SJSA1 (cell line): ENCODE measurements around the gene RNF187. TPM values are rescaled to one million over a fixed set of nuclear protein-coding genes. Genes with fewer than 3 reads are reported as not detected.

Source experiments
- DNase-seq, 2 experiments: peaks; one replicate each; pipeline ENCODE4 v3.0.0-alpha.2; 2015 to 2020; ENCODE audit warnings: low spot score in 2 of 2, low read depth in 1 of 2
- H3K27ac ChIP-seq: fragments of 250-450 bp; sonication (Bioruptor Pico); 2 replicates; pipeline ENCODE4 v1.5.1; 2020; ENCODE audit warnings: mild to moderate bottlenecking, moderate library complexity
- H3K27me3 ChIP-seq: fragments of 250-450 bp; sonication (Bioruptor Pico); replicated peaks from 2 replicates; pipeline ENCODE4 v1.5.1; 2020; ENCODE audit warnings: mild to moderate bottlenecking, moderate library complexity
- H3K36me3 ChIP-seq: fragments of 250-450 bp; sonication (Bioruptor Pico); 2 replicates; pipeline ENCODE4 v1.5.1; 2020; ENCODE audit warnings: mild to moderate bottlenecking
- H3K4me1 ChIP-seq: fragments of 250-450 bp; sonication (Bioruptor Pico); replicated peaks from 2 replicates; pipeline ENCODE4 v1.6.1; 2021; ENCODE audit warnings: mild to moderate bottlenecking
- H3K4me3 ChIP-seq: fragments of 250-450 bp; sonication (Bioruptor Pico); 2 replicates; pipeline ENCODE4 v1.5.1; 2020; ENCODE audit warnings: mild to moderate bottlenecking
- H3K9me3 ChIP-seq: fragments of 250-450 bp; sonication (Bioruptor Pico); replicated peaks from 2 replicates; pipeline ENCODE4 v1.5.1; 2020; ENCODE audit warnings: mild to moderate bottlenecking
- total RNA-seq: library from RNA; depleted of rRNA; stranded (reverse); fragments of >200 nt; shearing (Covaris generic); gene quantifications from 2 replicates; pipeline ENCODE4 v1.2.3, GENCODE V29; 2014

RNF187 gene
- total RNA-seq, 1 experiment from 2014 or later, result 36.4 TPM

DNA sequence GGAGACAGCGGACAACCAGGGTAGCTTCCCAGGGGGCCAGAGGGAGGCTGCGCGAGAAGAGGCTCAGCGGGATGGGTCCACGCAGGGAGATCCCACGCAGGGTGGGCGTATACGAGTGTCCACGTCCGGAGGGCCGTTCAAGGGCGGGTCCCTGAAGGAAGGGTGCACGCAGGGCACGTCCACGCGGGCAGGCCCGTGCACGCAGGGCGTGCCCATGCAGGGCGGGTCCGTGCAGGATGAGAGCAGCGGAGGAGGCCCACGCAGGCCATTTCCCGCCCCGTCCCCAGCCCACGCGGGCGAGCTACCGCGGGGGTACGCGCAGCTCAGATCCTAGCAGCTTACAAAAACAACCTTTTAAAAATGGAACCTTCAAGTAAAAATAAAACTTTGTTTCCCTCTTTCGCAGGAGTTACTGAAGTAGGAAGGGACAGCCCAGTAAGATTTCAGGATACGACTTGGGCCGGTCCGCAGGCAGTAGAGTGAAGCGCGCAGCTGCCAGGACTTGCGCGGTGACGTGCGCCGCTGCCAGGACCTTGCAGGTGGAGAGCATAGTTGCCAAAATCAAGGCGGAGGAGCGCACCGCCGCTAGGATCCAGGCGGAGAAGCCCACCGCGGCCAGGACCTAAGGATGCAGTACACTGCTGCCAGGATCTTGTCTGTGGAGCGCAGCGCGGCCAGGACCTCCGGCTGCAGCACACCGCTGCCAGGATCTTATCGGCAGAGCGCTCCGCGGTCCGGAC lies 416 bp upstream of the RNF187 start:
- Histone ChIP-seq H3K27ac (peak overlapping the region; percentile 96), H3K27me3 (no peaks in the 10 kb centered on the region), H3K4me3 (peak overlapping the region; percentile 99), H3K9me3 (no peaks in the 10 kb centered on the region), H3K4me1 (peaks cover 27% of the 10 kb centered on the region), H3K36me3 (peaks cover 26% of the 10 kb centered on the region)
- DNase-seq, result peak; percentile 81 to 94

GRCh38 chr1:228488125-228488817 lies 1.1 kb downstream of the RNF187 start:
- Histone ChIP-seq H3K27ac (no peak overlapping the region), H3K27me3 (no peaks in the 10 kb centered on the region), H3K36me3 (peaks cover 34% of the 10 kb centered on the region), H3K4me3 (peak overlapping the region; percentile 99), H3K9me3 (no peaks in the 10 kb centered on the region), H3K4me1 (peaks cover 27% of the 10 kb centered on the region)
- DNase-seq, result no peak

GRCh38 chr1:228488818-228489674 lies 1.9 kb downstream of the RNF187 start:
- H3K9me3 ChIP-seq, result no peaks in the 10 kb centered on the region
- H3K4me3 ChIP-seq, result peak overlapping the region; percentile 99; the same call in 1 of the 2 replicates
- no peaks in the 10 kb centered on the region for H3K27me3 ChIP-seq
- no peak for DNase-seq
- H3K4me1 ChIP-seq, result peaks cover 27% of the 10 kb centered on the region
- H3K27ac ChIP-seq, result no peak overlapping the region
- peaks cover 37% of the 10 kb centered on the region for H3K36me3 ChIP-seq

GRCh38 chr1:228490120-228491078 lies 3.2 kb downstream of the RNF187 start:
- peaks cover 37% of the 10 kb centered on the region for H3K36me3 ChIP-seq
- H3K9me3 ChIP-seq, result no peaks in the 10 kb centered on the region
- H3K4me1 ChIP-seq, result peaks cover 22% of the 10 kb centered on the region
- no peak for DNase-seq
- H3K27ac ChIP-seq, result no peak overlapping the region
- H3K4me3 ChIP-seq, result no peak overlapping the region
- H3K27me3 ChIP-seq, result no peaks in the 10 kb centered on the region

- DNase-seq, result no peak
- Histone ChIP-seq H3K27ac (no peak overlapping the region), H3K27me3 (no peaks in the 10 kb centered on the region), H3K36me3 (peaks cover 34% of the 10 kb centered on the region), H3K4me1 (peaks cover 5% of the 10 kb centered on the region), H3K9me3 (no peaks in the 10 kb centered on the region), H3K4me3 (no peak overlapping the region)
These were observed 6.2 kb downstream of the RNF187 start for GRCh38 chr1:228493141-228494043.

GRCh38 chr1:228494044-228494353 lies 6.8 kb downstream of the RNF187 start:
- Histone ChIP-seq H3K27ac (no peak overlapping the region), H3K9me3 (no peaks in the 10 kb centered on the region), H3K4me1 (no peaks in the 10 kb centered on the region), H3K4me3 (no peak overlapping the region), H3K36me3 (peaks cover 33% of the 10 kb centered on the region), H3K27me3 (no peaks in the 10 kb centered on the region)
- DNase-seq, result no peak

- Histone ChIP-seq H3K9me3 (no peaks in the 10 kb centered on the region), H3K4me3 (no peak overlapping the region), H3K4me1 (no peaks in the 10 kb centered on the region), H3K36me3 (peaks cover 30% of the 10 kb centered on the region), H3K27me3 (no peaks in the 10 kb centered on the region), H3K27ac (no peak overlapping the region)
- no peak for DNase-seq
These were observed 7.2 kb downstream of the RNF187 start for GRCh38 chr1:228494391-228494790.

- H3K4me1 ChIP-seq, result no peaks in the 10 kb centered on the region
- no peak for DNase-seq
- no peaks in the 10 kb centered on the region for H3K9me3 ChIP-seq
- H3K4me3 ChIP-seq, result no peak overlapping the region
- H3K27ac ChIP-seq, result no peak overlapping the region
- H3K27me3 ChIP-seq, result no peaks in the 10 kb centered on the region
- peaks cover 24% of the 10 kb centered on the region for H3K36me3 ChIP-seq
These were observed 8.0 kb downstream of the RNF187 start for GRCh38 chr1:228494970-228495853.

DNA sequence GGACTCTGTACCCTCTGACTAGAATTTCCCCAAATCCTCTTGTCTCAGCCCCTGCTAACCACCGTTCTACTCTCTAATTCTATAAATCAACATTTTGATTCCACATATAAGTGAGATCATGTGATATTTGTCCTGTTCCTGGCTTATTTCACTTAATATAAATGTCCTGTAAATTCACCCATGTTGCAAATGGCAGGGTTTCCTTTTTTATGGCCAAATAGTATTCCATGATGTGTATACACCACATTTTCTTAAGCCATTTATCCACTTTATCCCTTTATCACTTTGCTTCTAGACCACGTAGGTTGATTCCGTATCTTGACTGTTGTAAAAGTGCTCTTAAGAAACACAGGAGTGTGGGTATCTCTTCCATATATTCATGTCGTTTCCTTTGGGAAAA lies 8.9 kb downstream of the RNF187 start:
- DNase-seq, result no peak
- no peak overlapping the region for H3K4me3 ChIP-seq
- no peaks in the 10 kb centered on the region for H3K27me3 ChIP-seq
- no peak overlapping the region for H3K27ac ChIP-seq
- H3K36me3 ChIP-seq, result peaks cover 16% of the 10 kb centered on the region
- peaks cover 1% of the 10 kb centered on the region for H3K4me1 ChIP-seq
- H3K9me3 ChIP-seq, result no peaks in the 10 kb centered on the region

DNA sequence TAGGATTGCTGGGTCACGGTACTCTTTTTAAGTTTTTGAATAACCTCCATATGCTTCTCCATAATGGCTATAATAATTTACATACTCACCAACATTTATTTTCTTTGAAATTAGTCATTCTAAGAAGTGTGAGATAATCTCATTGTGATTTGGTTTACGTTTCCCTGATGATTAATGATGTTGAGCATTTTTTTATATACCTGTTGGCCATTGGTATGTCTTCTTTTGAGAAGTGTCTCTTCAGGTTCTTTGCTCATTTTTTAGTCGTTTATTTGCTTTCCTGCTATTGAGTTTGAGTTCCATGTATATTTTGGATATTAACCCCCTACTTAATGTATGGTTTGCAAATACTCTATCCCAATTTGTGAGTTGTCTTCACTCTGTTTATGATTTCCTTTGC lies 9.3 kb downstream of the RNF187 start:
- Histone ChIP-seq H3K27ac (no peak overlapping the region), H3K4me1 (peaks cover 4% of the 10 kb centered on the region), H3K4me3 (no peak overlapping the region), H3K36me3 (peaks cover 14% of the 10 kb centered on the region), H3K27me3 (no peaks in the 10 kb centered on the region), H3K9me3 (no peaks in the 10 kb centered on the region)
- no peak for DNase-seq

DNA sequence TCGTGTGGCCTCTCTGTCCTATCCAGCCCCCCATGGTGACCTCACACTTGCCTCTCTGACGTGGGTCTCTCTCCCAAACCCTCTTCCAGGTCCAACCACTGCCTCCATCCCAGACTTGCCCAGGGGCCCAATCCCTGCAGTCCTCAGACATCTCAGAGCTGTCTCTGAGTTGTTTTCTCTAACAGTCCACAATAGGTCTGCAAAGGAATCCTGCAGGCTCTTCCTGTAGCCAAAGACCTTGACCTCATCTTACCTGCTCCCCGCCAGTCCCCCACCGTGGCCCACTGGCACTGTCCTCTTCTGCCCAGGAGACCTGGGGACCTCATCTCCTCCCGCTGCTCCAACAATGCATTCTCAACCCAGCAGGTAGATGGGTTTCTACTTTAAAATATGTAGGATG lies 10.0 kb downstream of the RNF187 start:
- no peak overlapping the region for H3K27ac ChIP-seq

DNA sequence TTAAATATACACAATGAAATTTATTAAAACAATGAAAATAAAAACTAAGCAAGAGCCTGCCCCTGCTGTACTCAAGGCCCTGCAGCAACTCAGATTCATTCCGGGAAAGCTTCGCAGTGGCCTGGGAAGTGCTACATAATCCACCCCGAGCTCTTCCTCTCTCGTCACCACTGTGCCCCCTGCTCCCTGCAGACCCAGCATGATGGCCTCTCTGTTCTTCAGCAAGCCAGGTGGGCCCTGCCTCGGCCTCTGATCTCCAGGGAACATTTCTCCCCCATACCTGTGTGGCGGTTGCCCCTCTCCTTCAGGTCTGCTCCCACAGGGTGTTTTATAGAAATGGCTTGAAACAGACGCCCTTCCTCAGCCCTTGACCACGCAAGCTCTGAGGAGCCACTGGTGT lies 10.6 kb downstream of the RNF187 start:
- H3K4me3 ChIP-seq, result no peak overlapping the region
- DNase-seq, result no peak
- H3K9me3 ChIP-seq, result no peaks in the 10 kb centered on the region
- H3K27me3 ChIP-seq, result no peaks in the 10 kb centered on the region
- peaks cover 4% of the 10 kb centered on the region for H3K4me1 ChIP-seq
- H3K36me3 ChIP-seq, result peaks cover 8% of the 10 kb centered on the region
- no peak overlapping the region for H3K27ac ChIP-seq

More for the DNA sequence above, 10.0 kb downstream of the RNF187 start:
- H3K27me3 ChIP-seq, result no peaks in the 10 kb centered on the region
- DNase-seq, result no peak
- peaks cover 9% of the 10 kb centered on the region for H3K36me3 ChIP-seq
- peaks cover 4% of the 10 kb centered on the region for H3K4me1 ChIP-seq
- no peak overlapping the region for H3K4me3 ChIP-seq
- H3K9me3 ChIP-seq, result no peaks in the 10 kb centered on the region
